SKM-1 treated with dmso at 0.1 percent for 144 hours (cell line): ENCODE data around the gene GJA4.

Experiments
- DNase-seq: peaks from one replicate; lab custom pipeline; 2025; ENCODE audit not compliant: unreplicated experiment; lab: John Stamatoyannopoulos, UW

The GJA4 gene

GRCh38 chr1:34829250-34829649, 36.5 kb downstream of the GJA4 start:
- no peak for DNase-seq

GRCh38 chr1:34831721-34832246, 39.0 kb downstream of the GJA4 start:
- DNase-seq = no peak

GRCh38 chr1:34833711-34834110, 40.9 kb downstream of the GJA4 start:
- no peak for DNase-seq

- no peak for DNase-seq
These were observed 46.9 kb downstream of the GJA4 start for GRCh38 chr1:34839526-34840305.

GRCh38 chr1:34840426-34840825, 47.6 kb downstream of the GJA4 start:
- no peak for DNase-seq

- DNase-seq = no peak
These were observed 49.3 kb downstream of the GJA4 start for GRCh38 chr1:34842073-34842472.

- DNase-seq = no peak
These were observed 50.2 kb downstream of the GJA4 start for GRCh38 chr1:34842952-34843371.

- DNase-seq = no peak
These were observed 50.8 kb downstream of the GJA4 start for GRCh38 chr1:34843392-34844251.

- no peak for DNase-seq
These were observed 51.4 kb downstream of the GJA4 start for GRCh38 chr1:34844252-34844634.
